Measurements from ENCODE around the gene RTP5. TPM values are rescaled to one million over a fixed set of nuclear protein-coding genes. Genes with fewer than 3 reads are reported as not detected.

The RTP5 gene
- total and polyA plus RNA-seq, 2 donors (not counting 3 experiments of a cell fraction or from before 2014, with no cell fraction given) = not detected

DNA sequence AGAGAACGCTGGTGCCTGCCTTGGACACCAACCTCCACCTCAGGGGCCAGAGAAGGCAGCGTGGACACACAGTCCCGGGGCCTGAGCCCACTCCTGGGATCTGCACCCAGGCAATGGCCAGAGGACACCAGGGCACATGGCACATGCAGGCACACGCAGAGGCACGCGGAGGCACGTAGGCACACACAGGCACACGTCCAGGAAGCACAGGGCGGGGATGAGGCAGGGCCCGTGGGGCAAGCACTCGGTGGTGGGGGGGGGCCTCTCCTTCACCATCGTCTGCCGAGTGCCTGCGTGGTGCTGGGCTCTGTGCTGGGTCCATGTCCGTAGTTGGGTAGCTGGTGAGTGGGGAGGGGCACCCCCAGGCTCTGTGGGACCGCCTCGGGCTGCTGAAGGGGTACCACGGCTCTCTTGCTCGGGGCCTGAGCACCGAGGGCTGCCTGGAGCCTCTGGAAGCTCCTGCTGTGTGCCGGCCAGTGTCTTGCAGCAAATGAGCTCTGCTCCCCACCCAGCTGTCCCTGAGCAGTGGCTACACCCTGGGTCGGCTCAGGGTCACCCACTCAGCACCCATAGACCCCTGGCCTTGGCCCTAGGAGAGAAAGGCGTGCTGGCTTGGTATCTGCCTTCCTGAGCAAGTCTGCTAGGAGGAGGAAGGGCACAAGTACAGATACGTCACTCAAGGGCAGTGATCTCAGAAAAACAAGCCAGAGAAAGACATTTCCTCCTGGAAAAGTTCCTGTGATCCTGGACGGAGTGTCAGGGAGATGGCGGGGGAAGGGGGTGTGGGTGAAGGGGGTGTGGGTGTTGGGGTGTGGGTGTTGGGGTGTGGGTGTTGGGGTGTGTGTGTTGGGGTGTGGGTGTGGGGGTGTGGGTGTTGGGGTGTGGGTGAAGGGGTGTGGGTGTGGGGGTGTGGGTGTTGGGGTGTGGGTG is 26.4 kb downstream of the RTP5 start:
- Histone ChIP-seq H2AFZ (ENCODE audit: low read depth, low read length) (peak overlapping the region; percentile 88), H3K79me2 (ENCODE audit: control insufficient read depth, insufficient read depth, low read length) (no peaks in the 10 kb centered on the region), H3K27me3 (ENCODE audit: control insufficient read depth in 2 of 2, insufficient read depth in 2 of 2, low read length in 2 of 2) (no peaks in the 10 kb centered on the region), H3K27ac (ENCODE audit: insufficient read depth, low read depth, low read length) (peak overlapping the region; percentile 20), H4K20me1 (replicated peaks; ENCODE audit: control insufficient read depth, extremely low read depth, insufficient read depth, low read length) (no peaks in the 10 kb centered on the region), H3K9me1 (replicated peaks; ENCODE audit: control insufficient read depth, extremely low read depth, insufficient read depth, low read length) (no peaks in the 10 kb centered on the region), H3K9ac (replicated peaks; ENCODE audit: extremely low read depth, insufficient read depth, low read length) (no peak overlapping the region), H3K4me2 (ENCODE audit: insufficient read depth, low read length) (no peak overlapping the region), H3K36me3 (ENCODE audit: control insufficient read depth in 2 of 2, extremely low read depth in 1 of 2, insufficient read depth in 2 of 2, low read length in 2 of 2) (no peaks in the 10 kb centered on the region), H3K4me3 (replicated peaks in 1 of 3; ENCODE audit: insufficient read depth in 1 of 3, low read depth in 1 of 3, low read length in 3 of 3) (no peak overlapping the region), H3K9me3 (replicated peaks; ENCODE audit: control insufficient read depth, insufficient read depth, low read length) (no peaks in the 10 kb centered on the region), H3K4me1 (ENCODE audit: control insufficient read depth, extremely low read depth, insufficient read depth, low read length) (peaks cover 2% of the 10 kb centered on the region)
- intact Hi-C loops (cut with micrococcal nuclease) (no loop called here), dilution Hi-C loops (cut with MboI; ENCODE audit: extremely low pct_ligation_motif_present, low sequenced_read_pairs) (no loop called here)
- ChIA-PET POLR2A (no interaction called here), CTCF (interaction anchor here (1.9 kb wide), 1 partner anchor 55 kb away, joined by 6 read pairs; no protein-coding TSS in a partner anchor)
- FAIRE-seq = peak; percentile 88
- no TSS peak for BruUV-seq (replicated peaks)
- TF ChIP-seq MYC (IDR thresholded peaks at IDR 0.05; ENCODE audit: low read depth, low read length) = no peak
- TF ChIP-seq GATA2 (IDR thresholded peaks at IDR 0.05; ENCODE audit: insufficient read depth, insufficient read length, low read depth, low read length) = no peak
- TF ChIP-seq POLR2AphosphoS5 (IDR thresholded peaks at IDR 0.05; ENCODE audit: insufficient read depth, low read depth, low read length) = no peak
- TF ChIP-seq FOS (IDR thresholded peaks at IDR 0.05; ENCODE audit: borderline replicate concordance, insufficient read depth, low read length) = no peak
- TF ChIP-seq, protein P1, sequence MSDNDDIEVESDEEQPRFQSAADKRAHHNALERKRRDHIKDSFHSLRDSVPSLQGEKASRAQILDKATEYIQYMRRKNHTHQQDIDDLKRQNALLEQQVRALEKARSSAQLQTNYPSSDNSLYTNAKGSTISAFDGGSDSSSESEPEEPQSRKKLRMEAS (IDR thresholded peaks at IDR 0.05; ENCODE audit: insufficient read depth, insufficient read length) = no peak
- TF ChIP-seq JUN (IDR thresholded peaks at IDR 0.05; ENCODE audit: borderline replicate concordance, insufficient read depth, insufficient read length, low read depth) = no peak
- TF ChIP-seq EZH2 (IDR thresholded peaks at IDR 0.05; ENCODE audit: borderline replicate concordance, low read depth, low read length, severe bottlenecking) = no peak
- TF ChIP-seq POLR2A (IDR thresholded peaks at IDR 0.05; ENCODE audit: low read depth, low read length) = no peak
- TF ChIP-seq, protein P2, sequence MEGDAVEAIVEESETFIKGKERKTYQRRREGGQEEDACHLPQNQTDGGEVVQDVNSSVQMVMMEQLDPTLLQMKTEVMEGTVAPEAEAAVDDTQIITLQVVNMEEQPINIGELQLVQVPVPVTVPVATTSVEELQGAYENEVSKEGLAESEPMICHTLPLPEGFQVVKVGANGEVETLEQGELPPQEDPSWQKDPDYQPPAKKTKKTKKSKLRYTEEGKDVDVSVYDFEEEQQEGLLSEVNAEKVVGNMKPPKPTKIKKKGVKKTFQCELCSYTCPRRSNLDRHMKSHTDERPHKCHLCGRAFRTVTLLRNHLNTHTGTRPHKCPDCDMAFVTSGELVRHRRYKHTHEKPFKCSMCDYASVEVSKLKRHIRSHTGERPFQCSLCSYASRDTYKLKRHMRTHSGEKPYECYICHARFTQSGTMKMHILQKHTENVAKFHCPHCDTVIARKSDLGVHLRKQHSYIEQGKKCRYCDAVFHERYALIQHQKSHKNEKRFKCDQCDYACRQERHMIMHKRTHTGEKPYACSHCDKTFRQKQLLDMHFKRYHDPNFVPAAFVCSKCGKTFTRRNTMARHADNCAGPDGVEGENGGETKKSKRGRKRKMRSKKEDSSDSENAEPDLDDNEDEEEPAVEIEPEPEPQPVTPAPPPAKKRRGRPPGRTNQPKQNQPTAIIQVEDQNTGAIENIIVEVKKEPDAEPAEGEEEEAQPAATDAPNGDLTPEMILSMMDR (IDR thresholded peaks at IDR 0.05; ENCODE audit: extremely low read depth in 1 of 2, insufficient read depth in 1 of 2, low read depth in 1 of 2, low read length in 2 of 2) = no peak
- peak; percentile 69 for DNase-seq (ENCODE audit: low read depth, low spot score)
